Fibroblast of lung (primary cell): ENCODE results near the gene GPR156.

ENCODE experiments used
- EZH2 ChIP-seq: IDR thresholded peaks from 2 replicates; pipeline ENCODE4 v1.5.1; 2012; ENCODE audit warnings: low read length, control low read depth, mild to moderate bottlenecking; ENCODE audit errors: missing control alignments
- TF ChIP-seq, protein P1 (sequence below), 2 donors: IDR thresholded peaks in 1 of 2; conservative IDR thresholded peaks in 1 of 2; 1 replicate in 1 of 2; 2 replicates in 1 of 2; pipeline ENCODE4 v1.5.1; 2011 to 2012; ENCODE audit warnings: low read length in 2 of 2, control low read depth in 1 of 2, inconsistent platforms in 1 of 2, low read depth in 1 of 2, mild to moderate bottlenecking in 1 of 2

DNA sequence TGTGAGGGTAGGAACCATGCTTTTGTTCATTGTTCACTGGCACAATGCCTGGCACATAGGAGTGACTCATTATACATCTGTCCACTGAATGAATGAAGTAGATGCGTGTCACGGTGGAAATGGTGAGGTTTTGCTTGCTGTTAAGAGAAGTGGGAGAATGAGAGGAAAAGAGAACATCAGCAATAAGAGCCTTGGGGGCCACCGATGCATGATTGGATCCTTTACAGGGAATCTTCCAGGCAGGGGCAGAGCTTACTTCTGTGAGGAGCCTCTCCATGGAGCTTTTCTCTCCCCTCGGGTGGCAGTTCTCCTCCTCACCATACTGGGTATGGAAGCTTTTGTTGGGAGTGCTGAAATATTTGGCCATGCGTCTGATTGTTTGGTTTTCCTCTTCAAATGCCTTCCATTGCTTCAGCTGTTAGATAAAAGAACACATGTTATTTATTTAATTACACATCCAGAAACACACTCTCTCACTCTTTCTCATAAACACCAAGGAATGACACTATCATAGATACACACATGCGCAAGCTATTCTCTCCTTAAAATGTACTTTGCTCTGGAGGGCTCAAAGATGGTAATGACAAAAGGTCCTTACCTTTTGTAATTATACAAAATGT, 111.9 kb downstream of the GPR156 start:
- TF ChIP-seq EZH2 = no peak
- TF ChIP-seq, protein P1, sequence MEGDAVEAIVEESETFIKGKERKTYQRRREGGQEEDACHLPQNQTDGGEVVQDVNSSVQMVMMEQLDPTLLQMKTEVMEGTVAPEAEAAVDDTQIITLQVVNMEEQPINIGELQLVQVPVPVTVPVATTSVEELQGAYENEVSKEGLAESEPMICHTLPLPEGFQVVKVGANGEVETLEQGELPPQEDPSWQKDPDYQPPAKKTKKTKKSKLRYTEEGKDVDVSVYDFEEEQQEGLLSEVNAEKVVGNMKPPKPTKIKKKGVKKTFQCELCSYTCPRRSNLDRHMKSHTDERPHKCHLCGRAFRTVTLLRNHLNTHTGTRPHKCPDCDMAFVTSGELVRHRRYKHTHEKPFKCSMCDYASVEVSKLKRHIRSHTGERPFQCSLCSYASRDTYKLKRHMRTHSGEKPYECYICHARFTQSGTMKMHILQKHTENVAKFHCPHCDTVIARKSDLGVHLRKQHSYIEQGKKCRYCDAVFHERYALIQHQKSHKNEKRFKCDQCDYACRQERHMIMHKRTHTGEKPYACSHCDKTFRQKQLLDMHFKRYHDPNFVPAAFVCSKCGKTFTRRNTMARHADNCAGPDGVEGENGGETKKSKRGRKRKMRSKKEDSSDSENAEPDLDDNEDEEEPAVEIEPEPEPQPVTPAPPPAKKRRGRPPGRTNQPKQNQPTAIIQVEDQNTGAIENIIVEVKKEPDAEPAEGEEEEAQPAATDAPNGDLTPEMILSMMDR (conservative IDR thresholded peaks at IDR 0.05 in 1 of 2, IDR thresholded peaks at IDR 0.05 in 1 of 2; ENCODE audit: low read depth in 1 of 2, low read length in 2 of 2) = no peak
